Erythroblast (primary cell): ENCODE measurements around the gene ZNF616.

Experiments used
- DNase-seq, 2 experiments: peaks; one replicate each; lab custom pipeline; 2025; lab: John Stamatoyannopoulos, UW
- GATA1 ChIP-seq: IDR thresholded peaks from 2 replicates; pipeline ENCODE4 v1.6.1; 2011; ENCODE audit warnings: low read depth, mild to moderate bottlenecking, control low read depth, low read length, moderate library complexity
- POLR2A ChIP-seq: IDR thresholded peaks from 2 replicates; pipeline ENCODE4 v1.6.1; 2011; ENCODE audit warnings: mild to moderate bottlenecking, low read length

ZNF616 gene

GRCh38 chr19:52094526-52095130 is 45.1 kb downstream of the ZNF616 start:
- DNase-seq: no peak
- no peak for TF ChIP-seq POLR2A
- TF ChIP-seq GATA1: no peak

- TF ChIP-seq POLR2A: no peak
- TF ChIP-seq GATA1: no peak
- DNase-seq: no peak
Observed at GRCh38 chr19:52086481-52086880, 53.3 kb downstream of the ZNF616 start.

- TF ChIP-seq POLR2A (no peak), GATA1 (no peak)
Observed at GRCh38 chr19:52070496-52070895, 69.2 kb downstream of the ZNF616 start.

GRCh38 chr19:52069653-52070052 is 70.1 kb downstream of the ZNF616 start:
- no peak for DNase-seq
- TF ChIP-seq POLR2A: no peak
- TF ChIP-seq GATA1: no peak

More at GRCh38 chr19:52070496-52070895, 69.2 kb downstream of the ZNF616 start:
- DNase-seq: no peak

GRCh38 chr19:52066258-52066863 is 73.4 kb downstream of the ZNF616 start:
- TF ChIP-seq GATA1: no peak
- no peak for TF ChIP-seq POLR2A
- no peak for DNase-seq

- TF ChIP-seq POLR2A: no peak
- TF ChIP-seq GATA1: no peak
- DNase-seq: no peak
Observed at GRCh38 chr19:52065399-52065798, 74.3 kb downstream of the ZNF616 start.
